ENCODE results near the gene HBP1. TPM values are rescaled to one million over a fixed set of nuclear protein-coding genes. Genes with fewer than 3 reads are reported as not detected.
"Not testable (repeated sequence)": the region's sequence is repeated elsewhere in the genome, so short reads cannot be mapped to it uniquely, and the experiment has no call there.

HBP1 gene
- total RNA-seq, 2 experiments from 2014 or later = 19.4 to 19.7 TPM

DNA sequence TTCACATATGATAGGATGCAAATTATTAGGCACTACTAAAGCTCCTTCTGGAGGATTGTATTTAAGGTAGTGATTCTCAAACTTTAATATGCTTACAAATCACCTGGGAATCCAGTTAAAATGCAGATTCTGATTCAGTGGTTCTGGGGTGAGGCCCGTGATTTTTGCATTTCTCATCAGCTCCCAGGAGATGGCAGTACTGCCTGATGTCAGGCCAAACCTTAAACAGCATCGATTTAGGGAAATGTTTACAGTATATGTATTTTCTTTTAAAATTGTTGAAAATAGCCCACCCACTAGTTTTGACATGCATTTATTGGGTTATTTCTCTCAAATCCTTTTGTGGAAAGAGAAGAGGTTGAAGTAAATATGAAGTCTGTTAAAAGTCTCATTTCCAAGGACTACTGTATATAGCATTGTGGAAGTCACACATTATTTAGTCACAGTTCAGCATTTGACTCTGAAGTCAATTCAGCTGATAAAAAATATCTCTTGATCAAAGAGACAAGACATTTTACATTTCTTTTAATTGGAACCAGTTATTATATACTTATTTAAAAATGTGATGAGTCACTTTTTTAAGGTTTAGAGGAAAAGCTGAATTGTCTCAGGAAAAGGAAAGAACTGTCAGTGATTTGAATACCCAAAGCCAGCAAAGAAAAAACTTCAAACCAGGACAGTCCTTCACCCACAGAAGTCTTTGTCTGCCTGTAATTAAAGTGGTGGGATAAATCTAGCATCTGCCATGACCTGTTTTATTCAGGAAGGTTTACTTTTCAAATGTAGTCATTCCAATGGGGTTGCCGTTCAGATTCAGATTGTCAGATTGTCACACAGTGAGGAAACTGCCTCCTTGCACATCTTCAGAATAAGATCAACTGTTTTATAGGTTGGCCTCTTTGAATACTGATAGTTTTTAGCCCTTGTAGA, 21.1 kb upstream of the HBP1 start:
- Mint-ChIP-seq H3K4me1 (peaks cover 8% of the 10 kb centered on the region), H3K36me3 (no peaks in the 10 kb centered on the region), H3K9me3 (no peaks in the 10 kb centered on the region), H3K4me3 (no peak overlapping the region), H3K27me3 (no peaks in the 10 kb centered on the region), H3K27ac (no peak overlapping the region)
- DNase-seq = no peak

DNA sequence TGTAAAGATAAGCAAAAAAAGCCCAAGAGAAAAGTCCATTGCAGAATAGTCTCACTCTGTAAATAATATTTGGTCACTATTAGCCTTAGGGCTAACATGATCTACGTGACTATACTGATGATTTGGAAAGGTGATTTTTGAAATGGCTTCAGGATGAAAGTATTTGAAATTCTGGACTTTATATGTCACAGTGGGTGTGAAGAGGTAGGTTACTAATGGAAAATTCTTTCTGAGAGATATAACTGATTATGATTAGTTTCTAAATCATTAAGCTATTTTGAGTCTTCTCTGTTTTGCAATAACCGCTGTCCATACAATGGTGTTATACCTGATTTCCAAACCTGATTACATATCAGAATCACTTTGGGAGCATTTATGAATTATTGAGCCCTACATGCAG, 20.1 kb upstream of the HBP1 start:
- Mint-ChIP-seq H3K4me1 (peaks cover 8% of the 10 kb centered on the region), H3K27me3 (no peaks in the 10 kb centered on the region), H3K9me3 (no peaks in the 10 kb centered on the region), H3K36me3 (no peaks in the 10 kb centered on the region), H3K27ac (no peak overlapping the region), H3K4me3 (no peak overlapping the region)
- DNase-seq = no peak

DNA sequence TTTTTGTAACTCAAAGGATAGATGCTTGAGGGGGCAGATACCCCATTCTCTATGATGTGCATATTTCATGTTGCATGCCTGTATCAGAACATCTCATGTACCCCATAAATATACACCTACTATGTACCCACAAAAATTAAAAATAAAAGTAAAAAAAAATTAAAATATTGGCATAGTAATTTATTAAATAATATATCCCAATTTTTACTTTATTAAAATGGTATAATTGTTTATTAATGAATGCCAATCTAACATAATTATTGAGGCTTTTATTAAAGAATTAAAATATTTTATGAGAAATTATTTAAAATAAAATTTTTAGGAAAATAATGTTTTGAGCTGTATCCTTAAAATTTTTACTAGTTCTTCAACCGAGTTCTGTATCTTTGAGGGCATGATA, 18.9 kb upstream of the HBP1 start:
- no peak overlapping the region for H3K27ac Mint-ChIP-seq
- H3K27me3 Mint-ChIP-seq = no peaks in the 10 kb centered on the region
- no peak for DNase-seq
- no peaks in the 10 kb centered on the region for H3K9me3 Mint-ChIP-seq
- peaks cover 8% of the 10 kb centered on the region for H3K4me1 Mint-ChIP-seq
- H3K4me3 Mint-ChIP-seq = no peak overlapping the region
- no peaks in the 10 kb centered on the region for H3K36me3 Mint-ChIP-seq

DNA sequence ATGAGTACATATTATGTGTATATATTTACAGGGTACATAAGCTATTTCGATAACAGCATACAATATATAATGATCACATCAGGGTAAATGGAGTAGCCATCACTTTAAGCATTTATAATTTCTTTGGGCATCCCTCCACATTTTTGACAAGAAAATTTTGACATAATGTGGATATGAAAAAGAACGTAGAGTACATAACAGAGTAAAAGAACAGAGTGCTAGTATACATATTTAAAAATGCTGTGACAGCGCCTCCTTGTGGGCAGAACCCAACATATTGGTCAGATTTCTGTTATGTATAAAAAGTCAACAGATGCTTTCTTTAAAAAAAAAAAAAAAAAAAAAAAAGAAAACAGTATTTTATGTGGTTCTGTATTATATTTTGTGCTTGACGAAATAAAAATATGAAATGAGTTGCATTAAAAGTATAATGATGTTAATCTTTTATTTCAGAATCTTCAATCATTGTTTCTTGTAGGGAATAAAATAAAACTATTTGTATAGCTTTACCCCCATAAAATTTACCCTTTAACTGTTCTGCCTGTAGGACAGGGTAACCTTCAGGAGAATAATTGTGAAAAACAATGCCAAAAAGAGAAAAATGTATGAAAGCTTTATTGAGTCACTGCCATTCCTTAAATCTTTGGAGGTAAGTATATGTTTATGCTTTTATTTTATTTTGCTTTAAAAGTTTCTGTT, 18.3 kb upstream of the HBP1 start:
- Mint-ChIP-seq H3K27me3 (no peaks in the 10 kb centered on the region), H3K4me1 (peaks cover 8% of the 10 kb centered on the region), H3K27ac (no peak overlapping the region)

DNA sequence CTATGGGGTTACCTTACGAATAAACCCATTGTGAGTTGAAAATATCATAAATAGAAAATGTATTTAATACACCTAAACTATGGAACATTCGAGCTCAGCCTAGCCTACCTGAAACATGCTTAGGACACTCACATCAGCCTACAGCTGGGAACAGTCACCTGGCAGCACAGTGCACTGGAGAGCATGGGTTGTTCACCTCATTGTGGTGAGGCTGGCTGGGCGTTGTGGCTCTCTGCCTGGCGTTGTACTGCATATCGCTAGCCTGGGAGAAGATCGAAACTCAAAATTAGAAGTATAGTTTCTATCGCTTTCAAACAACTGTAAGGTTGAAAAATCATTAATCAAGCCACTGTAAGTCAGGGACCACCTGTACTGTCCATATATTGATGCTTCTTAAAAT, 17.3 kb upstream of the HBP1 start:
- no peak overlapping the region for H3K27ac Mint-ChIP-seq
- no peaks in the 10 kb centered on the region for H3K36me3 Mint-ChIP-seq
- no peaks in the 10 kb centered on the region for H3K27me3 Mint-ChIP-seq
- peaks cover 8% of the 10 kb centered on the region for H3K4me1 Mint-ChIP-seq
- H3K9me3 Mint-ChIP-seq = no peaks in the 10 kb centered on the region
- H3K4me3 Mint-ChIP-seq = no peak overlapping the region
- no peak for DNase-seq

More for the DNA sequence above, 18.3 kb upstream of the HBP1 start:
- Mint-ChIP-seq H3K9me3 (no peaks in the 10 kb centered on the region), H3K36me3 (no peaks in the 10 kb centered on the region), H3K4me3 (no peak overlapping the region)
- DNase-seq = peak; percentile 39

DNA sequence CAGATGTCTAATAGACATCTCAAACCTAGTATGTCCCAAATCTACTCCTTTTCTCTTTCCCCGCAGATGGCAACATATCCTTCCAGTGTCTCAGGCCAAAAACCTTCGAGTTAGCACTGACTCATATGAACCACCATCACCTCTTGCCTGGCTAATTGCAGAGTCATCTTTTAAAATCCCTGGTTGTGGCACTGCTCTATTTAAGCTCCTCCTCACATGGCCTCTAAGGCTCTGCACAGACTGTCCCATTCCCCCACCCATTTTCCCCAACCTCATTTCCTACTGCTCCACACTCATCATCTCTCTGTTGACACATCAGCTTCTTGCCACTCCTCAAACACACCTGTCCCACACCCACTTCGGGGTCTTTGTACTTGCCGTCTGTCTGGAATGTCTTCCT, 16.8 kb upstream of the HBP1 start:
- DNase-seq = no peak
- Mint-ChIP-seq H3K36me3 (no peaks in the 10 kb centered on the region), H3K4me1 (peaks cover 8% of the 10 kb centered on the region), H3K27me3 (no peaks in the 10 kb centered on the region), H3K4me3 (no peak overlapping the region), H3K27ac (no peak overlapping the region), H3K9me3 (no peaks in the 10 kb centered on the region)

DNA sequence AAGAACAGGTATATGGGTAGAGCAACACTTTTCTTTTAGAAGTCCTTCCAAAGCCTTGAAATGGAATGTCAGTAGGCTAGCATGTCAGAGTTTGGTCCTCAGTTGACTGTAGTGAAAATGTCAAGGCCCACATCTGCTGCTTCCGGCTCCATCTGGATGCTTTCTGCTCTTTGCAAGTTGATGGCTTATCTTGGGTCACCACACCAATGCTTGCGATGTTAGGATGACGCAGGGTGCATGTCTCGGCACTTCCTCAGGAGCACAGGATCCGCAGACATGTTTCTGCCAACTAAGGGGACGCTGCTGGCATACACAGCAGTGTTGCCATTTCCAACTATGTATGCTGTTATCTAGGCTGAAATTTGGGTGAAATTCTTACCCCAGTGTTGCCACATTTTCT, 14.0 kb upstream of the HBP1 start:
- Mint-ChIP-seq H3K27ac (no peak overlapping the region), H3K36me3 (no peaks in the 10 kb centered on the region), H3K4me3 (no peak overlapping the region), H3K27me3 (no peaks in the 10 kb centered on the region), H3K9me3 (no peaks in the 10 kb centered on the region), H3K4me1 (no peaks in the 10 kb centered on the region)
- DNase-seq = no peak

DNA sequence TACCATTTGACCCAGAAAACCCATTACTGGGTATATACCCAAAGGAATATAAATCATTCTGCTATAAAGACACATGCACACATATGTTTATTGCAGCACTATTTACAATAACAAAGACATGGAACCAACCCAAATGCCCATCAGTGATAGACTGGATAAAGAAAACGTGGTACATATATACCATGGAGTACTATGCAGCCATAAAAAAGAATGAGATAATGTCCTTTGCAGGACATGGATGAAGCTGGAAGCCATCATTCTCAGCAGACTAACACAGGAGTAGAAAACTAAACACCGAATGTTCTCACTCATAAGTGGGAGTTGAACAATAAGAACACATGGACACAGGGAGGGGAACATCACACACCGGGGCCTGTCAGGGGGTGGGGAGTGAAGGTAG, 13.1 kb upstream of the HBP1 start:
- H3K36me3 Mint-ChIP-seq, H3K9me3 Mint-ChIP-seq, DNase-seq, H3K27me3 Mint-ChIP-seq, H3K4me3 Mint-ChIP-seq, H3K4me1 Mint-ChIP-seq, H3K27ac Mint-ChIP-seq: not testable (repeated sequence)

DNA sequence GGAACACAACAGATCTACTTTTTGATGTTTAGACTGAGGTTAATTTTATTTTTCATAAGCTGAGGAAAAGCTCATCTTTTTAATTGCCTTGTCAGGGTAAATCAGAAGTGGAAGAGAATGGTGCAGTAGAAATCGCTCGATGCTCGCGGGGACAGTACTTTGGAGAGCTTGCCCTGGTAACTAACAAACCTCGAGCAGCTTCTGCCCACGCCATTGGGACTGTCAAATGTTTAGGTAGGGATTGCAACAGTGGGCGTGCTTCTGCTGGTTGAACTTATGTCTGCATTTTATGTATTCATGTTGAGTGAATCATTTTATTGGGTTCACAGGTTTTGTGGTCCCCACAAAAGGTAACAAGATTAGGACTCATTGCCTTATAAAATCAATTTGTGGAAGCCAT, 11.7 kb upstream of the HBP1 start:
- Mint-ChIP-seq H3K9me3 (no peaks in the 10 kb centered on the region), H3K4me3 (no peak overlapping the region)
- no peak for DNase-seq

DNA sequence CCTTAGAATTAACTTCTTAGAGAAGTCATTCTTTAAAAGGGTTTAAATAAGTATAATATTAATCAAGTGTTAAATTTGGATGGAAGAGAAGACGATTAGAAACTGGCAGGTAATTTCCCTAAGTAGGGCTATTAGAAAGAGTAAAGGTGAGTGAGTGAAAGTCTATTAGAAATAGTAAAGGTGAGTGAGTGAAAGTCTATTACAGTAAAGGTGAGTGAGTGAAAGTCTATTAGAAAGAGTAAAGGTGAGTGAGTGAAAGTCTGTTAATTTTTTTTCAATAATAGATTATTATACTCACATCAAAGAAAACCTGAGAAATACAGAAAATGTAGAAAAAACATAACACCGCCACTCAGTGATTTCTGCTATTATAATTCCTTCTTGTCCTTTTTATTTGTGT, 10.8 kb upstream of the HBP1 start:
- DNase-seq = no peak
- H3K27ac Mint-ChIP-seq = no peak overlapping the region
- no peak overlapping the region for H3K4me3 Mint-ChIP-seq
- no peaks in the 10 kb centered on the region for H3K36me3 Mint-ChIP-seq
- no peaks in the 10 kb centered on the region for H3K4me1 Mint-ChIP-seq
- no peaks in the 10 kb centered on the region for H3K27me3 Mint-ChIP-seq
- no peaks in the 10 kb centered on the region for H3K9me3 Mint-ChIP-seq

More for the DNA sequence above, 11.7 kb upstream of the HBP1 start:
- H3K36me3 Mint-ChIP-seq = no peaks in the 10 kb centered on the region
- H3K4me1 Mint-ChIP-seq = no peaks in the 10 kb centered on the region
- H3K27ac Mint-ChIP-seq = no peak overlapping the region
- H3K27me3 Mint-ChIP-seq = no peaks in the 10 kb centered on the region

DNA sequence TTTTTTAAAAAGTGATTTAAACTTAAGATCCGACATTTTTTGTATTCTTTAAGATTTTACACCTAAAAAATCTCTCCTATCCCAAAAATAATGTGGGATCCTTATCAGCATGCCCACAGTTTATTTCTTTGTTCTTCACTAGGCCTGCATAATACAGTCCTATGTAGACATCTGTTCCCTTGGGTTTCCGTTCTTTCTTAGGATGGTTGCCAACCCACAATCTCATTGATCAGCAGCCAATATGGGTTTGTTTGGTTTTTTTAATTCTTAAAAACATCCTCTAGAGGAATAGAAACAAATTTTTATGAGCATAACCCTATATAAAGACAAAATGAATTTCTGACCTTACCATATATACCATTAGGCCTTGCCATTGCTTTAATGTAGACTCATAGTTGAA, 8.4 kb upstream of the HBP1 start:
- Mint-ChIP-seq H3K4me1 (peaks cover 2% of the 10 kb centered on the region), H3K27me3 (no peaks in the 10 kb centered on the region), H3K4me3 (no peak overlapping the region), H3K9me3 (no peaks in the 10 kb centered on the region), H3K27ac (no peak overlapping the region), H3K36me3 (no peaks in the 10 kb centered on the region)
- DNase-seq = no peak

DNA sequence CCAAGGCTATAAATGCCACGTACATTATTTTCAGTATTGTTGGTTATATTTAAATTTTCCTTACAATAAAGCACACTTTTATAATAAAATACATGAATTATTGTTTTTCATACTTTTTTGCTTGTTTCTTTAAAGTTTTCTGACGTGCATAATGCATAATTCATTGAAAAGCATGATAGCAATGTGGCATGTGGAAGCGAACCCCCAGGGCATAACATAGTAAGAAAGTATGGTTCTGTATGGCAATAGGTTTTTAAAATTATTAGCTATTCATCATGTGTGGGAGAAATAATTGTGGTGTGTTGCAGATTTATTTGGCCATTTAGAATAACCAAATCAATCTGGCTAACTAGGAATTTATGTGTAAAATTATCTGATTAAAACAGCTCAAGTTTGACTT, 7.4 kb upstream of the HBP1 start:
- no peak overlapping the region for H3K4me3 Mint-ChIP-seq
- no peaks in the 10 kb centered on the region for H3K36me3 Mint-ChIP-seq
- no peaks in the 10 kb centered on the region for H3K27me3 Mint-ChIP-seq
- no peak for DNase-seq
- H3K9me3 Mint-ChIP-seq = no peaks in the 10 kb centered on the region
- H3K4me1 Mint-ChIP-seq = peaks cover 4% of the 10 kb centered on the region
- H3K27ac Mint-ChIP-seq = no peak overlapping the region

DNA sequence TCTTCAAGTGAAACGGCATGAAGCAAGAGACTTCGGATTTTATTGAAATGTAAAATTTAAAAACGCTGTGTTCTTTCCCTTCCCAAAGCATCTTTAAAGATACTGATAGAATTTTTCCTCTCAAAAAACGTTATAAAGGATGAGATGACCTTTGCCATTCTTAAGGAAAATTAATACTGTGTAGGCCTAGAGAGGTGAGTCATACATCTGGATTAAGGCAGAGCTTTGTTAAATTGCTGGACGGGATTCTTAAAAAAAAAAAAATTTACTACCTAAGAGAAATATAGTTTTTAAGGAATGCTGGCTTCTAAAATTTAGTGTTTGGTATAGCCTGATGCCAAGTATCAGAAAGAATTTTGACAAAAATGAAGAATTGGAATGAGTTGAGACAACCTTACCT, 6.3 kb upstream of the HBP1 start:
- Mint-ChIP-seq H3K4me1 (peaks cover 7% of the 10 kb centered on the region), H3K36me3 (no peaks in the 10 kb centered on the region), H3K9me3 (no peaks in the 10 kb centered on the region), H3K27ac (no peak overlapping the region), H3K27me3 (no peaks in the 10 kb centered on the region), H3K4me3 (no peak overlapping the region)
- DNase-seq = no peak

DNA sequence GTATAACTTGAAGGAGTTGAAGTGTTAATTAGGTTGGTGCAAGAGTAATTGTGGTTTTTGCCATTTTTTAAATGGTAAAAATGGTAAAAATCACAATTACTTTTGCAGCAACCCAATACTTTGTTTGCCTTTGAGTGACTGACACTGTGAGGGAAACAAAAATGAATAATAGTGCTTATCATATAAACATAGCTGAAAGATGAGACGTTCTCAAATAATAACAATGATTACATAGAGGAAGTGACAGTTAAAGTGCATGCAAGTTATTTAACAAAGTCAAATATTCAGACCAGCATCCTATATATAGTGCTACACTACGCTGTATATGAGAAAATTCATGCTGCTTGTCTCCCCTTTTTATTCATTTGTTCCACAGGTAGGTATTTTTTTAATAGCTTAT, 4.7 kb upstream of the HBP1 start:
- Mint-ChIP-seq H3K27me3 (peaks cover 4% of the 10 kb centered on the region), H3K4me3 (no peak overlapping the region), H3K9me3 (no peaks in the 10 kb centered on the region), H3K27ac (no peak overlapping the region), H3K4me1 (peaks cover 7% of the 10 kb centered on the region), H3K36me3 (no peaks in the 10 kb centered on the region)
- DNase-seq = no peak

DNA sequence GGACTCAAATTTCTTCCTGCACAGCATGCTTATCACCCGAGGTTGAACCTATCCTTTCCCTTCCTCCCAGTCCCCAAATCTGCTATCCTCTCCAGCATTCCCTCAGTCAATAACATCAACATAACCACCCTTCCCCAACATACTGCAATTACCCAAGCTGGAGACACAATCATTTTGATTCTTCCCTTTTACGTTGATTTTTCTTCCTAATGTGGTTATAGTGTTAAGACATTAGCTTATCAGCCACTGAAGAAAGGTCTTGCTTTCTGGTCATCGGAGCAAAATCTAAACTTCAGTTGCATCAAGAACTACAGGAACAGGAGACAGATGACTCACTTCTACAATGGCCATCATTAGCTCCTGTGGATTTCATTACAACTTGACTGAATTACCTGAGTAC, 3.5 kb upstream of the HBP1 start:
- Mint-ChIP-seq H3K9me3 (no peaks in the 10 kb centered on the region), H3K4me3 (no peak overlapping the region), H3K4me1 (peaks cover 7% of the 10 kb centered on the region), H3K36me3 (peaks cover 5% of the 10 kb centered on the region), H3K27ac (no peak overlapping the region), H3K27me3 (peaks cover 4% of the 10 kb centered on the region)
- DNase-seq = no peak

All from activated naive CD8-positive, alpha-beta T cell treated with anti-CD3 and anti-CD28 coated beads for 36 hours (primary cell).